ENCODE data around the gene SH2B3. TPM values are rescaled to one million over a fixed set of nuclear protein-coding genes. Genes with fewer than 3 reads are reported as not detected.
A peak's percentile ranks its signal among the peaks of the same experiment; 100 is the strongest.

Gene SH2B3
- total and polyA plus RNA-seq, 2 donors from 2014 or later: 7.3 to 35.0 TPM

DNA sequence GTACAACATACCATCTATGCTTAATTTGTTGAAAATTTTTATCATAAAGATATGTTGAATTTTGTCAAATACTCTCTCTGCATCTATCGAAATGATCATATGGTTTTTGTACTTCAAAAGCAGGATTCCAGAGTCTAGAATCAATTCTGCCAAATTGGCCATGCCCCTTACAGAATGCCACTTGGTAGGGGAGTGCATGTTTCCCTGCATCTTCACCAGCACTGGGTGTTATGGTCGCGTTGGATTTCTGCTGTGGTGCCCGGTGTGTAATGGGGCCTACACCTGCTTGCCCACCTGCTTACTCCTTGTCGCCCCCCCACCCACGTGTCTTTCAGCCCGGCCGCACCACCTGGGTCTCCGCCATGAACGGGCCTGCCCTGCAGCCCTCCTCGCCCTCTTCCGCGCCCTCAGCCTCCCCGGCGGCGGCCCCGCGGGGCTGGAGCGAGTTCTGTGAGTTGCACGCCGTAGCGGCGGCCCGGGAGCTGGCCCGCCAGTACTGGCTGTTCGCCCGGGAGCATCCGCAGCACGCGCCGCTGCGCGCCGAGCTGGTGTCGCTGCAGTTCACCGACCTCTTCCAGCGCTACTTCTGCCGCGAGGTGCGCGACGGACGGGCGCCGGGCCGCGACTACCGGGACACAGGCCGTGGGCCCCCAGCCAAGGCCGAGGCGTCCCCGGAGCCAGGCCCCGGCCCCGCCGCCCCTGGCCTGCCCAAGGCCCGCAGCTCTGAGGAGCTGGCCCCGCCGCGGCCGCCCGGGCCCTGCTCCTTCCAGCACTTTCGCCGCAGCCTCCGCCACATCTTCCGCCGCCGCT is 12.3 kb downstream of the SH2B3 start:
- peaks cover 0 to 6% (median 2%) of the 10 kb centered on the region in 3 donors for H3K36me3 ChIP-seq (ENCODE audit: control insufficient read depth in 2 of 3, insufficient read depth in 3 of 3, low read length in 3 of 3)
- H3K4me3 ChIP-seq (ENCODE audit: low read length in 3 of 3): no peak overlapping the region
- FAIRE-seq (no peak), DNase-seq (peak in 1 of 5 donors; percentile 72)
- no peaks in the 10 kb centered on the region for H3K9me3 ChIP-seq (ENCODE audit: control insufficient read depth in 2 of 3, insufficient read depth in 1 of 3, low read length in 3 of 3)
- no peak overlapping the region for H3K9ac ChIP-seq (ENCODE audit: low read length in 3 of 3)
- H3K4me1 ChIP-seq (ENCODE audit: control insufficient read depth in 2 of 3, insufficient read depth in 2 of 3, low read depth in 1 of 3, low read length in 3 of 3): peaks cover 0 to 8% (median 4%) of the 10 kb centered on the region in 3 donors
- no peaks in the 10 kb centered on the region for H3K27me3 ChIP-seq (ENCODE audit: control insufficient read depth, insufficient read depth, low read length)
- TF ChIP-seq, protein P1, sequence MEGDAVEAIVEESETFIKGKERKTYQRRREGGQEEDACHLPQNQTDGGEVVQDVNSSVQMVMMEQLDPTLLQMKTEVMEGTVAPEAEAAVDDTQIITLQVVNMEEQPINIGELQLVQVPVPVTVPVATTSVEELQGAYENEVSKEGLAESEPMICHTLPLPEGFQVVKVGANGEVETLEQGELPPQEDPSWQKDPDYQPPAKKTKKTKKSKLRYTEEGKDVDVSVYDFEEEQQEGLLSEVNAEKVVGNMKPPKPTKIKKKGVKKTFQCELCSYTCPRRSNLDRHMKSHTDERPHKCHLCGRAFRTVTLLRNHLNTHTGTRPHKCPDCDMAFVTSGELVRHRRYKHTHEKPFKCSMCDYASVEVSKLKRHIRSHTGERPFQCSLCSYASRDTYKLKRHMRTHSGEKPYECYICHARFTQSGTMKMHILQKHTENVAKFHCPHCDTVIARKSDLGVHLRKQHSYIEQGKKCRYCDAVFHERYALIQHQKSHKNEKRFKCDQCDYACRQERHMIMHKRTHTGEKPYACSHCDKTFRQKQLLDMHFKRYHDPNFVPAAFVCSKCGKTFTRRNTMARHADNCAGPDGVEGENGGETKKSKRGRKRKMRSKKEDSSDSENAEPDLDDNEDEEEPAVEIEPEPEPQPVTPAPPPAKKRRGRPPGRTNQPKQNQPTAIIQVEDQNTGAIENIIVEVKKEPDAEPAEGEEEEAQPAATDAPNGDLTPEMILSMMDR (IDR thresholded peaks at IDR 0.05; ENCODE audit: borderline replicate concordance, extremely low read depth, insufficient read depth): no peak
- intact Hi-C loops (cut with DNase I): no loop called here
- no peak overlapping the region for H3K27ac ChIP-seq (ENCODE audit: low read depth in 2 of 2, low read length in 2 of 2)

DNA sequence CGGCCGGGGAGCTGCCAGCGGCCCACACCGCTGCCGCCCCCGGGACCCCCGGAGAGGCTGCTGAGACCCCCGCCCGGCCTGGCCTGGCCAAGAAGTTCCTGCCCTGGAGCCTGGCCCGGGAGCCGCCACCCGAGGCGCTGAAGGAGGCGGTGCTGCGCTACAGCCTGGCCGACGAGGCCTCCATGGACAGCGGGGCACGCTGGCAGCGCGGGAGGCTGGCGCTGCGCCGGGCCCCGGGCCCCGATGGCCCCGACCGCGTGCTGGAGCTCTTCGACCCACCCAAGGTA is 12.8 kb downstream of the SH2B3 start:
- H3K36me3 ChIP-seq (ENCODE audit: control insufficient read depth in 2 of 3, insufficient read depth in 3 of 3, low read length in 3 of 3): peaks cover 0 to 6% (median 2%) of the 10 kb centered on the region in 3 donors
- H3K9ac ChIP-seq (ENCODE audit: low read length in 3 of 3): no peak overlapping the region
- no peak overlapping the region for H3K27ac ChIP-seq (ENCODE audit: low read depth in 2 of 2, low read length in 2 of 2)
- no peak overlapping the region for H3K4me3 ChIP-seq (ENCODE audit: low read length in 3 of 3)
- no peaks in the 10 kb centered on the region for H3K27me3 ChIP-seq (ENCODE audit: control insufficient read depth, insufficient read depth, low read length)
- H3K4me1 ChIP-seq (ENCODE audit: control insufficient read depth in 2 of 3, insufficient read depth in 2 of 3, low read depth in 1 of 3, low read length in 3 of 3): peaks cover 0 to 6% (median 4%) of the 10 kb centered on the region in 3 donors
- DNase-seq (peak in 1 of 5 donors; percentile 73), FAIRE-seq (no peak)
- no peaks in the 10 kb centered on the region for H3K9me3 ChIP-seq (ENCODE audit: control insufficient read depth in 2 of 3, insufficient read depth in 1 of 3, low read length in 3 of 3)
- TF ChIP-seq, protein P1 (IDR thresholded peaks at IDR 0.05; ENCODE audit: borderline replicate concordance, extremely low read depth, insufficient read depth): no peak
- intact Hi-C loops (cut with DNase I): no loop called here

DNA sequence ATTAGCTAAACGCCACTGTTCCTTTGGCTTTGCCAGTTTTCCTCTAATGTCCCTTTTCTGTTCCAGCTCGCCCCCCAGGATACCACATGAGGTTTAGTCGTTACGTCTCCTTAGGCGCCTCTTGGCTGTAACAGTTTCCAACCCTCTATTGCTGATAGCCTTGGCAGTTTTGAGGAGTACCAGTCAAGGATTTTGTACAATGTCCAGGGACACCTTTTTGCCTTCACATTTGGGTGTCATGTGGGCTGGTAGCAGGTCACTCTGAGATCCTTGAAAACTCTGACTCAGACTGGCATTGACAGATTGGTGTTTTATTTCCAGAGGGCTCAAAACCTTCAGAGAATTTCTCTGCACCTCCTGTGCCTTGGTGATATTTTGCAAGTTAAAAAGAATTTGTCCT is 14.1 kb downstream of the SH2B3 start:
- intact Hi-C loops (cut with DNase I): no loop called here
- TF ChIP-seq, protein P1 (IDR thresholded peaks at IDR 0.05; ENCODE audit: borderline replicate concordance, extremely low read depth, insufficient read depth): no peak
- no peak for FAIRE-seq
- Histone ChIP-seq H3K36me3 (ENCODE audit: control insufficient read depth in 2 of 3, insufficient read depth in 3 of 3, low read length in 3 of 3) (peaks cover 0 to 6% (median 2%) of the 10 kb centered on the region in 3 donors), H3K4me3 (ENCODE audit: low read length in 3 of 3) (no peak overlapping the region), H3K27ac (ENCODE audit: low read depth in 2 of 2, low read length in 2 of 2) (no peak overlapping the region), H3K4me1 (ENCODE audit: control insufficient read depth in 2 of 3, insufficient read depth in 2 of 3, low read depth in 1 of 3, low read length in 3 of 3) (peaks cover 0 to 5% (median 0%) of the 10 kb centered on the region in 3 donors), H3K9me3 (ENCODE audit: control insufficient read depth in 2 of 3, insufficient read depth in 1 of 3, low read length in 3 of 3) (no peaks in the 10 kb centered on the region), H3K9ac (ENCODE audit: low read length in 3 of 3) (no peak overlapping the region), H3K27me3 (ENCODE audit: control insufficient read depth, insufficient read depth, low read length) (no peaks in the 10 kb centered on the region)
- DNase-seq: no peak
